DND-41 (cell line): ENCODE results near the gene TTLL11.

ENCODE experiments used
- ATAC-seq: fragments of 200-7000 bp; cut with Tn5 transposase; 3 replicates; pipeline ENCODE4 v1.9.1; 2021; ENCODE audit warnings: low read depth; ENCODE audit not compliant: insufficient read depth
- DNase-seq: peaks from one replicate; pipeline ENCODE4 v3.0.0-alpha.2; 2020
- H2AFZ ChIP-seq: 2 replicates; pipeline ENCODE4 v1.6.0; 2012; ENCODE audit warnings: low read depth, low read length
- H3K27ac ChIP-seq: 2 replicates; pipeline ENCODE4 v1.5.1; 2012; ENCODE audit warnings: low read length, inconsistent platforms
- H3K27me3 ChIP-seq: fragments of 200-600 bp; sonication (generic); 2 replicates; pipeline ENCODE4 v1.6.0; 2012; ENCODE audit warnings: low read length, mild to moderate bottlenecking, inconsistent platforms; ENCODE audit not compliant: insufficient read depth, poor library complexity
- H3K36me3 ChIP-seq: 2 replicates; pipeline ENCODE4 v1.5.1; 2012; ENCODE audit warnings: low read length, inconsistent platforms; ENCODE audit not compliant: insufficient read depth
- H3K4me1 ChIP-seq: 2 replicates; pipeline ENCODE4 v1.5.1; 2012; ENCODE audit warnings: mild to moderate bottlenecking, low read length; ENCODE audit not compliant: insufficient read depth
- H3K4me2 ChIP-seq: 2 replicates; pipeline ENCODE4 v1.6.0; 2012; ENCODE audit warnings: mild to moderate bottlenecking, moderate library complexity, low read length, inconsistent platforms; ENCODE audit not compliant: insufficient read depth
- H3K4me3 ChIP-seq, 2 experiments: fragments of 200-600 bp in 1 of 2; shearing (Covaris generic) in 1 of 2; 2 replicates each; pipeline ENCODE4 v1.5.1; 2012 to 2016; ENCODE audit warnings: inconsistent platforms in 2 of 2, low read length in 2 of 2, mild to moderate bottlenecking in 2 of 2, low read depth in 1 of 2, moderate library complexity in 1 of 2
- H3K79me2 ChIP-seq: 2 replicates; pipeline ENCODE4 v1.6.0; 2012; ENCODE audit warnings: low read length, inconsistent platforms; ENCODE audit not compliant: insufficient read depth
- H3K9ac ChIP-seq: 2 replicates; pipeline ENCODE4 v1.6.0; 2012; ENCODE audit warnings: low read depth, mild to moderate bottlenecking, inconsistent platforms, low read length, moderate library complexity
- H3K9me3 ChIP-seq: 2 replicates; pipeline ENCODE4 v1.5.1; 2012; ENCODE audit warnings: low read length, moderate library complexity, mild to moderate bottlenecking, inconsistent platforms; ENCODE audit not compliant: insufficient read depth, severe bottlenecking
- H4K20me1 ChIP-seq: 2 replicates; pipeline ENCODE4 v1.6.0; 2012; ENCODE audit warnings: low read length; ENCODE audit not compliant: insufficient read depth
- CTCF ChIP-seq: IDR thresholded peaks from 2 replicates; pipeline ENCODE4 v1.5.1; 2012; ENCODE audit warnings: borderline replicate concordance, low read length, moderate library complexity, mild to moderate bottlenecking; ENCODE audit not compliant: poor library complexity, severe bottlenecking; ENCODE audit errors: extremely low read depth
- EZH2 ChIP-seq: IDR thresholded peaks from 3 replicates; pipeline ENCODE4 v1.6.1; 2012; ENCODE audit warnings: borderline replicate concordance, low read depth, mild to moderate bottlenecking, moderate library complexity, low read length, inconsistent platforms; ENCODE audit not compliant: severe bottlenecking

The TTLL11 gene

GRCh38 chr9:121833061-121833460 is 260.0 kb downstream of the TTLL11 start:
- H4K20me1 ChIP-seq: no peaks in the 10 kb centered on the region
- ATAC-seq (no peak), DNase-seq (no peak)
- H3K9me3 ChIP-seq: no peaks in the 10 kb centered on the region
- H3K27me3 ChIP-seq: no peaks in the 10 kb centered on the region
- H3K9ac ChIP-seq: no peak overlapping the region
- no peaks in the 10 kb centered on the region for H3K36me3 ChIP-seq
- no peak overlapping the region for H3K27ac ChIP-seq
- no peak overlapping the region for H3K4me3 ChIP-seq
- no peak overlapping the region for H3K4me2 ChIP-seq
- no peaks in the 10 kb centered on the region for H3K79me2 ChIP-seq
- H3K4me1 ChIP-seq: no peaks in the 10 kb centered on the region
- TF ChIP-seq EZH2: no peak
- no peak for TF ChIP-seq CTCF
- no peak overlapping the region for H2AFZ ChIP-seq

GRCh38 chr9:121831869-121832268 is 261.2 kb downstream of the TTLL11 start:
- Histone ChIP-seq H2AFZ (no peak overlapping the region), H3K9ac (no peak overlapping the region), H3K36me3 (no peaks in the 10 kb centered on the region), H3K27ac (no peak overlapping the region), H3K27me3 (no peaks in the 10 kb centered on the region), H4K20me1 (no peaks in the 10 kb centered on the region), H3K4me3 (no peak overlapping the region), H3K4me1 (no peaks in the 10 kb centered on the region), H3K79me2 (no peaks in the 10 kb centered on the region), H3K4me2 (no peak overlapping the region), H3K9me3 (no peaks in the 10 kb centered on the region)
- DNase-seq: no peak
- no peak for ATAC-seq
- TF ChIP-seq CTCF (no peak), EZH2 (no peak)

- Histone ChIP-seq H3K4me1 (no peaks in the 10 kb centered on the region), H3K9me3 (no peaks in the 10 kb centered on the region), H3K27me3 (no peaks in the 10 kb centered on the region)
These were observed 262.5 kb downstream of the TTLL11 start for GRCh38 chr9:121830441-121831140.

More at GRCh38 chr9:121830441-121831140, 262.5 kb downstream of the TTLL11 start:
- DNase-seq (no peak), ATAC-seq (no peak)
- no peaks in the 10 kb centered on the region for H4K20me1 ChIP-seq
- H3K9ac ChIP-seq: no peak overlapping the region
- no peak overlapping the region for H3K4me2 ChIP-seq
- no peak overlapping the region for H2AFZ ChIP-seq
- TF ChIP-seq EZH2 (no peak), CTCF (no peak)
- H3K27ac ChIP-seq: no peak overlapping the region
- no peaks in the 10 kb centered on the region for H3K36me3 ChIP-seq
- no peaks in the 10 kb centered on the region for H3K79me2 ChIP-seq
- H3K4me3 ChIP-seq: no peak overlapping the region
